AG10803 (cell line): ENCODE measurements around the gene ALK.

Source experiments
- DNase-seq: peaks from one replicate; pipeline ENCODE4 v3.0.0; 2010; ENCODE audit warnings: low read depth
- H3K4me3 ChIP-seq: 2 replicates; pipeline ENCODE4 v1.5.1; 2011; ENCODE audit warnings: mild to moderate bottlenecking, low read length, control low read depth
- TF ChIP-seq, protein P1 (sequence below): conservative IDR thresholded peaks from 2 replicates; pipeline ENCODE4 v1.5.1; 2011; ENCODE audit warnings: mild to moderate bottlenecking, low read length, control low read depth, inconsistent platforms

Gene ALK

DNA sequence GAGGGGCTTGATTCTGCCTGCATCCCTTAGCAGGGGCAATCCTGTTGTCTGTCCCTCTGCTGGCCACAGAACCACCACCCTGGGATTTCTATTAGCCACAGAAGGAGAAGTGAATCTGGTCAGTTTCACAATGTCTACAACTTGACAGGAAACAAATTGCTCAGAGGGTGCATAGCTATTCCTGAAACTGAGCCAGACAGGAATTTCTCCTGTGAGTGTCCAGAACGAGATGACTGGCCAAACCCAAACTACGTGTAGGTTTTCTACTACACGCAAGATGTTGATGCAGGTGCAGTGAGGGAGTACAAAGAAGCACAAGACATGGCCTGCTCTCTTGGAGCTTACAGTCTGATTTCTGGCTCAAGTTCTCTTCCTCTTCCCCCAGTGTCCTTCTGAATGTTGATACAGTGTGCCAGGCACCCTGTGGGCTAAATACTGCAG, 604.3 kb downstream of the ALK start:
- peak; percentile 44 for DNase-seq
- TF ChIP-seq, protein P1, sequence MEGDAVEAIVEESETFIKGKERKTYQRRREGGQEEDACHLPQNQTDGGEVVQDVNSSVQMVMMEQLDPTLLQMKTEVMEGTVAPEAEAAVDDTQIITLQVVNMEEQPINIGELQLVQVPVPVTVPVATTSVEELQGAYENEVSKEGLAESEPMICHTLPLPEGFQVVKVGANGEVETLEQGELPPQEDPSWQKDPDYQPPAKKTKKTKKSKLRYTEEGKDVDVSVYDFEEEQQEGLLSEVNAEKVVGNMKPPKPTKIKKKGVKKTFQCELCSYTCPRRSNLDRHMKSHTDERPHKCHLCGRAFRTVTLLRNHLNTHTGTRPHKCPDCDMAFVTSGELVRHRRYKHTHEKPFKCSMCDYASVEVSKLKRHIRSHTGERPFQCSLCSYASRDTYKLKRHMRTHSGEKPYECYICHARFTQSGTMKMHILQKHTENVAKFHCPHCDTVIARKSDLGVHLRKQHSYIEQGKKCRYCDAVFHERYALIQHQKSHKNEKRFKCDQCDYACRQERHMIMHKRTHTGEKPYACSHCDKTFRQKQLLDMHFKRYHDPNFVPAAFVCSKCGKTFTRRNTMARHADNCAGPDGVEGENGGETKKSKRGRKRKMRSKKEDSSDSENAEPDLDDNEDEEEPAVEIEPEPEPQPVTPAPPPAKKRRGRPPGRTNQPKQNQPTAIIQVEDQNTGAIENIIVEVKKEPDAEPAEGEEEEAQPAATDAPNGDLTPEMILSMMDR: peak; percentile 22; the same call in 1 of the 2 replicates
- H3K4me3 ChIP-seq: no peak overlapping the region

DNA sequence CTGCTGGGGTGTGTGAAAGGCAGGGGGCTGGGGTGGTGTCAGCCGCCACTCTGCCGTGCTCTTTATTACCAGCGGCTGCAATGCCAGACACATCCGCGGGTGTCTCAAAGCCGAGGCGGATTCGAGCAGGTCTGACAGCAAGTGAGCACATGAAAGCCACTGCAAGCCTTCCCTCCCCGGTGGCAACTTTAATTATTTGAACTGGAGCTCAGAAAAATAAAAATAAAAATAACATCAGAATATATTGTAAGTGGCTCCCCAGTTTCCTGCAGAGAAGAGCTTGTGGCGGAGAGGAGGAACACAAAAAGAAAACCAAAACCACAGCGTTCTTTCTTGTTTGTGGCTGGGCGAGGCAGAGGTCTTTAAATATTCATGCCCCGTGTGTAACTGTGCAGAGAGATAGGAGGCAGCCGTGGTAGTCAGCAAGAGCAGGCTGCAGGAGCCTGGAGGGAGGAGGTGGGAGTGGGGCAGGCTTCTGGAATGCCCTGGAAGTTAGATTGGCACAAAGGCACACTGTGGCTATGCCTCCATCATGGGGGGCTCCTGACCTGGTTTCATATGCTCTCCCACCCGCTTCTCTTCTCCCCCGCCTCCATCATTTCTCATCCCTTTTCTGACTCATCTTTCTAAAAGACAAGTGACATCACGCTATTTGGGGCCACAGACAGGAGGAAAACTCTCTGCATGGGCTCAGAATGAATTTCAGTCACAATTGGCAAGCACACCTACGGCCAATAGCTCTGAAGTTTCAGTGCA, 606.4 kb downstream of the ALK start:
- DNase-seq: peak; percentile 12
- peak overlapping the region; percentile 5; the same call in 1 of the 2 replicates for H3K4me3 ChIP-seq
- TF ChIP-seq, protein P1: peak; percentile 17; the same call in 1 of the 2 replicates

DNA sequence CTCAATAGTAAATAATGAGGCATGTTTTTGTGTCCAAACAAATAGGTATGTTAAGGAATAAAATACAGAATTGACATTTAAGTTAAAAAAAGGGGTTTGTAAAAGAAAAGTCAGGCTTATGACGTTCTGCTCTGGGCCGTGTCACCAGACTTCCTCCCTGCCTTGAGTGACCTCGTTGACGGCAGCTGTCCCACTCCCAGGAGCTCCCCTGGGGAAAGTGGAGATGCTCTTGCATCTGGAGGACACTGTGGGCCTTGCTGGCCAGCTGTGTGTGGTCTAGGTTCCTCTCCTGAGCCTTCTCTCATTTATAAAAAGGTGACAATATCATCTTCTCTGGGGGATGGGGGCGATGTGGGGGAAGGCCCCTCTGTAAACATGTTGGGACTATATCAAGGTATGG, 609.9 kb downstream of the ALK start:
- DNase-seq: no peak
- TF ChIP-seq, protein P1: no peak

DNA sequence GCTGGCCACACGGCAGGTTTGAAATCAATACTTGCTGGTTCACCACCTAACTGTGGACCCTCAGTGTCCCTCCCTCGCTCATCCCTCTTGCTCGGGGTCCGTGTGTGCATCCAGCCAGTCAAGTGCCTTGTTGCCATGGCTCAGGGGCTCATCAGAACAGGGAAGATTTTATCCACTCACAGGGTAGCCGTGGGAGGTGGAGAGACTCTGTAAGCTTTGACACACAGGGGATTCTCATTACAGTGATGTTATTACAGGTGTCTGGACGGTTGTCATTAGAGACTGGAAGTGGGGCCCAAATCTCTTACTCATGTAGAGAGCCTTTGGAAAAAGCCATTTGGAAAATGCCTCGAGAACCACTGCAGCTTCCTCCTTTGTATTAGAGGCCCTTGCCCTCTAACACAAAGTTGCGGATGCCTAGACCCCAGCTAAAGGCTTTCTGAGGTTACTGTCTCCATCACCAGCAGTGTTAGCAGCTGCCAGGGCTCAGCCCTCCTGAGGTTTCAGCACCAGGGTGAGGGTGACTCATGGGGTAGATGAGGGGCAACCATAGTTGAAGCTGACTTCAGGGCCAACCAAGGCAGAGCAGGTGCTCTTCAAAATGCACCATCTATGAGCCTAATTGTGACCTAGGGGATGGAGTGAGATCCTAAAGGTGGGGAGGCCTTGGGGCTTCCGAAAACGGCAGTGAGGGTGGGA, 610.6 kb downstream of the ALK start:
- no peak for DNase-seq
- TF ChIP-seq, protein P1: no peak
- no peak overlapping the region for H3K4me3 ChIP-seq

More for the DNA sequence above, 609.9 kb downstream of the ALK start:
- no peak overlapping the region for H3K4me3 ChIP-seq

DNA sequence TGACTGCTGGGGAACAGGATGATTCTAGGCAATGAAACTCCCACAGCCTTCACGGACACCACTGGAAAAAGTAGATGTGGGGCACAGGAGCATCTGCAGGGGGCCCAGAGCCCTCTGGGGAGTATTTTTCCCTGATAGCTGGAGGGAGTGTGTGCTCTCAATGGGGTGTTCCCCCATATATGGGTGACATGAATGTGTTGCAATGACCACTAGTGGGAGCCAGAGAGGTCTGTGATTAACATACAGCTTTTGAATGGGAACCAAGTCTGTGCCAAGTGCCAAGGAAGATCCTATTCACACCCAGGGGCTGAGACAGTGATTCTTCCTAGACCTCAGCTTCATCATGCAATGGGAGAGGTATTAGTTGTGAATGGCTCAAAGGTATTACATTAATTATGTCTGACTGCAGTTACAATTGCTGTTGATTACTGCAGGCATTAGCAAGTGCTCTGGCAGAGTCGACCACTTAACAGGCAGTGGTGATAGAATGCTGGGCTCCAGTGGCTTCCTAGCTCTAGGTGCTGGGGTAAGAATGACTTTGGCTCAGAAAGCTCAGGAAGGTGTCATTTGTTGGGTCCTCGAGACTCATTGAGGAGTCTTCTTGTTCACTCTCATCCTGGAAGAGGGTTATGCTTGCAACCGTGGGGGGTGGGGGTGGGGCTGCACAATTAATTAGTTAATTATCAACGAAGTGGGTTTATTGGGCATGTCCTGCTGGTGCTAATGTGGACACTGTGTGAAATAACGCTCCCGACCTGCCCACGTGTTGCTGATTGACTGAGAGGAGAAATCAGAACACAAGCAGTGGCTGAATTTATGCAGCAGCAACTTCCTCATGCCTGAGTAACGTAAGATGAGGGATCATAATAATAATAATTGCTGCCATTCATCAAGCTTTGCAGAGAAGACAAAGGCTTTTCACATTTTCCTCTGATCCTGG, 612.0 kb downstream of the ALK start:
- no peak overlapping the region for H3K4me3 ChIP-seq
- peak; percentile 68 for DNase-seq
- TF ChIP-seq, protein P1: peak; percentile 95

DNA sequence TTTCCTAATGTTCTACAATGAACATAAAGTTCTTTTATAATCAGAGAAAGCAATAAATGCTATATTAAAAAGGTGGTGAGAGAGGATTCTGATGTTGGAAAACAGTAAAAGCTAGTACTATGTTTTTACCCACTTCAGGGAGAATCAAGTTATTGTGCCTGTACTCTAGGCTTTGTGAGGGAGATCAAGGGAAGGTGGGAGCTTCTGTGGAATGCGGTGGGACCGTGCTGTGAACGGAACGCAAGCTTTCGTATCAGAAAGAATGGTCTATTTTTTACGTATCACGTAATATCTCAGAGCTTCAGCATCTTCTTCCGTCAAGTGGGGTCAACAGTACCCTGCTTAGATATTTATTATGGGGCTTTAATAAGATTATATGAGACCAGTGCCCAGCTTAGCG, 613.0 kb downstream of the ALK start:
- TF ChIP-seq, protein P1: no peak
- no peak overlapping the region for H3K4me3 ChIP-seq
- DNase-seq: no peak
